Thyroid gland (tissue), 4 donors: ENCODE results near the gene TMEM229B. TPM values are rescaled to one million over a fixed set of nuclear protein-coding genes. Genes with fewer than 3 reads are reported as not detected.
A peak's percentile ranks its signal among the peaks of the same experiment; 100 is the strongest.

Source experiments
- DNase-seq, 2 donors: peaks; one replicate each; pipeline ENCODE4 v3.0.0-alpha.2; 2019
- H3K27ac ChIP-seq, 3 donors: fragments of 200-600 bp; sonication (generic); 1 replicate in 2 of 3; 2 replicates in 1 of 3; pipeline ENCODE4 v1.5.1; 2016 to 2019; ENCODE audit warnings: mild to moderate bottlenecking in 1 of 3, moderate library complexity in 1 of 3
- H3K27me3 ChIP-seq: fragments of 200-600 bp; sonication (generic); one replicate; pipeline ENCODE4 v1.5.1; 2019
- H3K36me3 ChIP-seq, 2 donors: fragments of 200-600 bp; sonication (generic); one replicate each; pipeline ENCODE4 v1.5.1; 2016 to 2019
- H3K4me1 ChIP-seq, 2 donors: fragments of 200-600 bp; sonication (generic); one replicate each; pipeline ENCODE4 v1.5.1; 2017 to 2019
- H3K4me3 ChIP-seq, 3 donors: fragments of 200-600 bp; sonication (generic); replicated peaks in 1 of 3; 1 replicate in 2 of 3; 2 replicates in 1 of 3; pipeline ENCODE4 v1.5.1; 2016; ENCODE audit warnings: mild to moderate bottlenecking in 1 of 3
- H3K9me3 ChIP-seq: fragments of 200-600 bp; sonication (generic); one replicate; pipeline ENCODE4 v1.5.1; 2017
- POLR2A ChIP-seq, 2 donors: fragments of 450-650 bp; IDR thresholded peaks; one replicate each; pipeline ENCODE4 v1.6.1; 2017; ENCODE audit warnings: antibody characterized with exemption in 2 of 2, mild to moderate bottlenecking in 2 of 2, moderate library complexity in 1 of 2
- WGBS, 2 donors: methylation state at CpG; one replicate each; pipeline ENCODE4 v1.1.5; 2017; 5-methylcytosine and 5-hydroxymethylcytosine counted together
- intact Hi-C: fragments of 100-400 bp; cut with DNase I; formaldehyde crosslinking; loops from one replicate; pipeline ENCODE4 v1.15.1; 2023
- total RNA-seq, 4 donors: library from RNA; depleted of rRNA; stranded (reverse); fragments of >200 nt; gene quantifications; one replicate each; pipeline ENCODE4 v1.2.3, GENCODE V29; 2016
- TF ChIP-seq, protein P1 (sequence below), 6 experiments: fragments of 200-600 bp in 3 of 6; fragments of 450-650 bp in 3 of 6; sonication (generic) in 3 of 6; IDR thresholded peaks; one replicate each; pipeline ENCODE4 v1.5.1; 2016 to 2019; ENCODE audit warnings: antibody characterized with exemption in 6 of 6, mild to moderate bottlenecking in 2 of 6, inconsistent platforms in 1 of 6, moderate library complexity in 1 of 6

The TMEM229B gene
- total RNA-seq, 4 donors from 2014 or later = 27.3 to 63.5 (median 35.0) TPM

DNA sequence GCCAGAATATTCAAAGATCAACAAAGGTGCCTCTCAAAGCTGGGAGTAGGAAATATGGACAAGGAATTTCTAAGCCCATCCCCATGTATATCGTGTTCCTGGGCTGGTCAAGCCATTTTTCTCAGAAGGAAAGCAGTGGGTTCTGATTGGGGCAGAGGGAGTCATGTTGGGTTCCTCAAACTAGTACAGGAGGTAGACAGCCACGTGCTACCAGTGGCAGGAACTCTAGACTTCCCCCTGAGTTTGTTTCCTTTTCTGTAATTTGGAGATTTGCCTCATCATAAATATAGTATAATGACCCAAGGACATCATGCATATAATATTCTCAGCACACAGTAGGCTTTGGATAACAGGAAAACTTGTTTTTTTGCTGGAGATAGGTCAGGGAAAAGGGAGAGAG is 28.2 kb upstream of the TMEM229B start:
- DNase-seq = no peak
- Histone ChIP-seq H3K27me3 (no peaks in the 10 kb centered on the region), H3K9me3 (no peaks in the 10 kb centered on the region), H3K4me3 (no peak overlapping the region), H3K36me3 (no peaks in the 10 kb centered on the region), H3K27ac (no peak overlapping the region), H3K4me1 (peaks cover 3 to 22% of the 10 kb centered on the region in 2 donors)
- TF ChIP-seq, protein P1, sequence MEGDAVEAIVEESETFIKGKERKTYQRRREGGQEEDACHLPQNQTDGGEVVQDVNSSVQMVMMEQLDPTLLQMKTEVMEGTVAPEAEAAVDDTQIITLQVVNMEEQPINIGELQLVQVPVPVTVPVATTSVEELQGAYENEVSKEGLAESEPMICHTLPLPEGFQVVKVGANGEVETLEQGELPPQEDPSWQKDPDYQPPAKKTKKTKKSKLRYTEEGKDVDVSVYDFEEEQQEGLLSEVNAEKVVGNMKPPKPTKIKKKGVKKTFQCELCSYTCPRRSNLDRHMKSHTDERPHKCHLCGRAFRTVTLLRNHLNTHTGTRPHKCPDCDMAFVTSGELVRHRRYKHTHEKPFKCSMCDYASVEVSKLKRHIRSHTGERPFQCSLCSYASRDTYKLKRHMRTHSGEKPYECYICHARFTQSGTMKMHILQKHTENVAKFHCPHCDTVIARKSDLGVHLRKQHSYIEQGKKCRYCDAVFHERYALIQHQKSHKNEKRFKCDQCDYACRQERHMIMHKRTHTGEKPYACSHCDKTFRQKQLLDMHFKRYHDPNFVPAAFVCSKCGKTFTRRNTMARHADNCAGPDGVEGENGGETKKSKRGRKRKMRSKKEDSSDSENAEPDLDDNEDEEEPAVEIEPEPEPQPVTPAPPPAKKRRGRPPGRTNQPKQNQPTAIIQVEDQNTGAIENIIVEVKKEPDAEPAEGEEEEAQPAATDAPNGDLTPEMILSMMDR (IDR thresholded peaks at IDR 0.05) = no peak
- TF ChIP-seq POLR2A (IDR thresholded peaks at IDR 0.05) = no peak
- 63 to 66% methylated on average over 2 of the region's 2 CpGs for WGBS, 2 donors
- intact Hi-C loops = loop anchor here (10.0 kb wide), 1 partner anchor 158 kb away; the partner anchor contains the start of gene VTI1B

DNA sequence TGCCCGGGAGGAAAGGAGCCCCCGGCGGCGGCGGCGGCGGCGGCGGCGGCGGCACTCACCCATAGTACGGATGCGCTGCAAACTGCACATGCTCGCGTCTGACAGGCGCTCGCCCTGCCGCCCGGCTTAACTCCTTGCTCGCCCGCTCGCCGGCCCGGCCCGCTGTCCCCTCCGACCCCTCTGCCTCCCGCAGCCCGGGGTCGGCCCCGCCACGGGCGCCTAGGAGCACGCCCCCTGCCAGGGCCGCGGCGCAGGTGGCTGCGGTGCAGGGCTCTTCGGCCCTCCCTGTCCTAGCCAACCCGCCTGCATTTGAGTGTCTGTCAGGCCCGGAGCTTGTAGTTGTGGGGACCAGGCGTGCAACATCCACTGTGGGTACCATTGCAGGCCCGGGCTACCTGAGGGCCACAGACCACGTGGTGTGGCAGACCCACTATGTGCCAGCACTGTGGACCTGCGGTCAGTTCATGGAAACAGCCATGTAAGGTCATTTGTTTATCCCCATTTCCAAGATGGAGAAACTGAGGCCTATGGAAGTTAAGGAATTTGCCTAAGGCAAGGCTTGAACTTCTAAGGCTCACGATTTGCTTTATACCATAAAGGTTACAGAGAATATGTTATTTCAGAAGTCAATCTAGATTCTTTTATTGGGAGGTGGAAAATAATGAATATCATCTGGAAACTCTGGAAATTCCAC is 27.0 kb upstream of the TMEM229B start:
- no peaks in the 10 kb centered on the region for H3K27me3 ChIP-seq
- H3K4me3 ChIP-seq = peak overlapping the region; percentile 34 to 94 (median 84)
- no peak for DNase-seq
- H3K9me3 ChIP-seq = no peaks in the 10 kb centered on the region
- no peak overlapping the region for H3K27ac ChIP-seq
- TF ChIP-seq, protein P1 (IDR thresholded peaks at IDR 0.05) = no peak
- no peak for TF ChIP-seq POLR2A (IDR thresholded peaks at IDR 0.05)
- no peaks in the 10 kb centered on the region for H3K36me3 ChIP-seq
- WGBS, 2 donors = 12 to 56% methylated on average over 4 to 28 of the region's 45 CpGs
- peaks cover 3 to 22% of the 10 kb centered on the region in 2 donors for H3K4me1 ChIP-seq
- intact Hi-C loops = loop anchor here (10.0 kb wide), 1 partner anchor 159 kb away; the partner anchor contains the start of gene VTI1B

GRCh38 chr14:67514650-67515385 is 26.3 kb upstream of the TMEM229B start:
- no peaks in the 10 kb centered on the region for H3K27me3 ChIP-seq
- H3K4me1 ChIP-seq = peaks cover 3 to 22% of the 10 kb centered on the region in 2 donors
- TF ChIP-seq, protein P1 (IDR thresholded peaks at IDR 0.05) = no peak
- no peak for TF ChIP-seq POLR2A (IDR thresholded peaks at IDR 0.05)
- no peaks in the 10 kb centered on the region for H3K9me3 ChIP-seq
- H3K27ac ChIP-seq = peak overlapping the region; percentile 26 to 68 (median 54)
- intact Hi-C loops = loop anchor here (10.0 kb wide), 1 partner anchor 160 kb away; the partner anchor contains the start of gene VTI1B
- DNase-seq = peak; percentile 41 to 54
- no peaks in the 10 kb centered on the region for H3K36me3 ChIP-seq
- 0 to 2% methylated on average over 6 to 41 of the region's 75 CpGs for WGBS, 2 donors
- peak overlapping the region; percentile 34 to 94 (median 84) for H3K4me3 ChIP-seq

DNA sequence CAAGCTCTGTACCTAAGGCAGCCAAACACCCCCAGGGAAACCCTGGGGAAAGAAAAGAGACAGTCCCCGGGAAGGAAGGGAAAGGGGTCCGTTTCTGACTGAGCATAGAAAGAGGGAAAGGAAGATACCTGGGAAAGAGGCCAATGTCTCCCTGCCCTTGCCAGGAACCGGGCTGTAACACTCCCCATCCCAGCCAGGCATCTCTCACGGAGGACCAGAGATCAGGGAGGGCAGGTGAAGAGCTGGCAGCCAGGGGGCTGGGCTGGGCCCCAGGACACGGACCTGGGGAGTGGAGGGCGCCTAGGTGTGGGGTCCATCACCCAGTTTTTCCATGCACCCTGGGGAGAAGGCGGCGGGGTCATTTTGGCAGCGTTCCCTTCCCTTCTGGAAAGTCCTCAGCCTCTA is 25.7 kb upstream of the TMEM229B start:
- WGBS, 2 donors = 27 to 28% methylated on average over 9 of the region's 9 CpGs
- H3K4me3 ChIP-seq = peak overlapping the region; percentile 34 to 94 (median 84)
- peak overlapping the region in 2 of 3 donors; percentile 54 to 68 for H3K27ac ChIP-seq
- intact Hi-C loops = loop anchor here (10.0 kb wide), 1 partner anchor 161 kb away; the partner anchor contains the start of gene VTI1B
- H3K9me3 ChIP-seq = no peaks in the 10 kb centered on the region
- H3K4me1 ChIP-seq = peaks cover 3 to 22% of the 10 kb centered on the region in 2 donors
- TF ChIP-seq, protein P1 (IDR thresholded peaks at IDR 0.05) = no peak
- TF ChIP-seq POLR2A (IDR thresholded peaks at IDR 0.05) = no peak
- H3K27me3 ChIP-seq = no peaks in the 10 kb centered on the region
- no peaks in the 10 kb centered on the region for H3K36me3 ChIP-seq
- DNase-seq = peak; percentile 35 to 40
